ENCODE results near the gene LGALS9.
"Not testable (repeated sequence)": the region's sequence is repeated elsewhere in the genome, so short reads cannot be mapped to it uniquely, and the experiment has no call there.

The LGALS9 gene

GRCh38 chr17:27635275-27635823, 4.4 kb downstream of the LGALS9 start:
- H3K4me3 ChIP-seq (ENCODE audit: low read depth, low read length) = no peak overlapping the region
- TF ChIP-seq CTCF (IDR thresholded peaks at IDR 0.05; ENCODE audit: low read depth, low read length) = no peak

- not testable (repeated sequence) for H3K4me3 ChIP-seq (ENCODE audit: low read depth, low read length)
These were observed 5.1 kb downstream of the LGALS9 start for GRCh38 chr17:27636005-27636520.

- not testable (repeated sequence) for H3K4me3 ChIP-seq (ENCODE audit: low read depth, low read length)
These were observed 6.8 kb downstream of the LGALS9 start for GRCh38 chr17:27637818-27638217.

GRCh38 chr17:27638415-27638914, 7.5 kb downstream of the LGALS9 start:
- H3K4me3 ChIP-seq (ENCODE audit: low read depth, low read length) = not testable (repeated sequence)

GRCh38 chr17:27640790-27641189, 9.8 kb downstream of the LGALS9 start:
- no peak overlapping the region for H3K4me3 ChIP-seq (ENCODE audit: low read depth, low read length)
- TF ChIP-seq CTCF (IDR thresholded peaks at IDR 0.05; ENCODE audit: low read depth, low read length) = no peak

GRCh38 chr17:27644586-27644985, 13.6 kb downstream of the LGALS9 start:
- TF ChIP-seq CTCF (IDR thresholded peaks at IDR 0.05; ENCODE audit: low read depth, low read length) = no peak
- no peak overlapping the region for H3K4me3 ChIP-seq (ENCODE audit: low read depth, low read length)

GRCh38 chr17:27645621-27646020, 14.6 kb downstream of the LGALS9 start:
- not testable (repeated sequence) for H3K4me3 ChIP-seq (ENCODE audit: low read depth, low read length)

GRCh38 chr17:27646232-27646631, 15.2 kb downstream of the LGALS9 start:
- no peak for TF ChIP-seq CTCF (IDR thresholded peaks at IDR 0.05; ENCODE audit: low read depth, low read length)
- H3K4me3 ChIP-seq (ENCODE audit: low read depth, low read length) = no peak overlapping the region

- TF ChIP-seq CTCF (IDR thresholded peaks at IDR 0.05; ENCODE audit: low read depth, low read length) = no peak
- H3K4me3 ChIP-seq (ENCODE audit: low read depth, low read length) = no peak overlapping the region
These were observed 16.8 kb downstream of the LGALS9 start for GRCh38 chr17:27647765-27648164.

- H3K4me3 ChIP-seq (ENCODE audit: low read depth, low read length) = not testable (repeated sequence)
These were observed 18.2 kb downstream of the LGALS9 start for GRCh38 chr17:27649111-27649571.

Data from WI38 (cell line).